ENCODE results near the gene PAF1. TPM values are rescaled to one million over a fixed set of nuclear protein-coding genes. Genes with fewer than 3 reads are reported as not detected.

The PAF1 gene
- total and polyA plus RNA-seq, 2 of the 13 experiments (the other 11 are each of a cell fraction or from before 2014, with no cell fraction given), result 30.2 to 31.1 TPM

DNA sequence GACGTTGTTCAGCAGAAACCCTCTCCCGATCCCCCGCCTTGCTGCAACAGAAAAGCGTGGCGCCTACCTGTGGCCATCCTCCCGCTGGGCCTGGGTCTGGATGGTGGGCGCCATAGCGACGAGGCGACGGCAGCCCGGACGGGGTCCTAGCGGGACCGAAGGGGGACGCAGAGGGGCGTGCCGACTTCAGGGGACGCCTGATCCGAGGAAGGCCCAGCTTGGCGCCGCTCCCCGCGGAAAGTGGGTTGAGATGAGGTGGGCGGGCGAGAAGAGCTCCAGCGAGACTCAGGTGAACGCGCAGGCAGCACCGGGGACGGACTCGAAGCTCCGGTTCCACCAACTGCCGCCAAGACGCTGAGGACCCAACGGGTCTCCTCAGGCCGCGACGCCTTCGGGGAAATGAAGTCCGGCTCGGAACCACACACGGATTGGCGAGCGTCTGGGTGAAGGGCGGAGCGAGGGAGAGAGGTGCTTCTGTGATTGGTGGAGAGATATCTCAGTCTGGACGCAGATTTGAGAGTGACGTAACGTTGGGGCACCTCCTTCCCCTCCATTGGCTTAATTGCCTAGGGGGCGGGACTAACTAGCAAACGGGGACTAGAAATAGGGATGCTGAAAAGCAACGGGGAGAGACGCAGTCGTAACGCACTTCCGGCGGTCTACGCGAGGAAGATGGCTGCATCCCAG, at the start of gene PAF1, which contains the start of gene MED29 (continued):
- TF ChIP-seq, protein P1, sequence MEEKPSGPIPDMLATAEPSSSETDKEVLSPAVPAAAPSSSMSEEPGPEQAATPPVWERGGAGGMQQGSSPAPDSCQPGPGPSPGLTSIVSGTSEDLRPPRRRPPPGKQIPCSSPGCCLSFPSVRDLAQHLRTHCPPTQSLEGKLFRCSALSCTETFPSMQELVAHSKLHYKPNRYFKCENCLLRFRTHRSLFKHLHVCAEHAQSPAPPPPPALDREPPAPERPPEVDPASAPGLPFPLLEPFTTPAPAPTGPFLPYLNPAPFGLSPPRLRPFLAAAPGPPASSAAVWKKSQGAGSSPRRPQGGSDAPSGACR (CRISPR knock-in tag; IDR thresholded peaks at IDR 0.05), result peak; percentile 51; the same call in 1 of the 2 replicates
- TF ChIP-seq ARHGAP35 (CRISPR knock-in tag; IDR thresholded peaks at IDR 0.05; ENCODE audit: borderline replicate concordance) (peak; percentile 82; the same call in 1 of the 2 replicates), JDP2 (CRISPR knock-in tag; IDR thresholded peaks at IDR 0.05; ENCODE audit: borderline replicate concordance) (no peak), ZNF646 (CRISPR knock-in tag; IDR thresholded peaks at IDR 0.05) (no peak), DR1 (CRISPR knock-in tag; IDR thresholded peaks at IDR 0.05) (peak; percentile 99), KAT2B (IDR thresholded peaks at IDR 0.05; ENCODE audit: borderline replicate concordance, low read depth, low read length) (no peak), SNAI1 (CRISPR knock-in tag; IDR thresholded peaks at IDR 0.05; ENCODE audit: borderline replicate concordance) (no peak), PHF21A (CRISPR knock-in tag; IDR thresholded peaks at IDR 0.05) (peak; percentile 73; the same call in 1 of the 2 replicates), ZNF556 (CRISPR knock-in tag; IDR thresholded peaks at IDR 0.05; ENCODE audit: borderline replicate concordance) (no peak; the same call in 1 of the 2 replicates), EED (CRISPR knock-in tag; IDR thresholded peaks at IDR 0.05) (peak; percentile 91; the same call in 1 of the 2 replicates)
- TF ChIP-seq, protein P2, sequence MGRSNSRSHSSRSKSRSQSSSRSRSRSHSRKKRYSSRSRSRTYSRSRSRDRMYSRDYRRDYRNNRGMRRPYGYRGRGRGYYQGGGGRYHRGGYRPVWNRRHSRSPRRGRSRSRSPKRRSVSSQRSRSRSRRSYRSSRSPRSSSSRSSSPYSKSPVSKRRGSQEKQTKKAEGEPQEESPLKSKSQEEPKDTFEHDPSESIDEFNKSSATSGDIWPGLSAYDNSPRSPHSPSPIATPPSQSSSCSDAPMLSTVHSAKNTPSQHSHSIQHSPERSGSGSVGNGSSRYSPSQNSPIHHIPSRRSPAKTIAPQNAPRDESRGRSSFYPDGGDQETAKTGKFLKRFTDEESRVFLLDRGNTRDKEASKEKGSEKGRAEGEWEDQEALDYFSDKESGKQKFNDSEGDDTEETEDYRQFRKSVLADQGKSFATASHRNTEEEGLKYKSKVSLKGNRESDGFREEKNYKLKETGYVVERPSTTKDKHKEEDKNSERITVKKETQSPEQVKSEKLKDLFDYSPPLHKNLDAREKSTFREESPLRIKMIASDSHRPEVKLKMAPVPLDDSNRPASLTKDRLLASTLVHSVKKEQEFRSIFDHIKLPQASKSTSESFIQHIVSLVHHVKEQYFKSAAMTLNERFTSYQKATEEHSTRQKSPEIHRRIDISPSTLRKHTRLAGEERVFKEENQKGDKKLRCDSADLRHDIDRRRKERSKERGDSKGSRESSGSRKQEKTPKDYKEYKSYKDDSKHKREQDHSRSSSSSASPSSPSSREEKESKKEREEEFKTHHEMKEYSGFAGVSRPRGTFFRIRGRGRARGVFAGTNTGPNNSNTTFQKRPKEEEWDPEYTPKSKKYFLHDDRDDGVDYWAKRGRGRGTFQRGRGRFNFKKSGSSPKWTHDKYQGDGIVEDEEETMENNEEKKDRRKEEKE (IDR thresholded peaks at IDR 0.05), result no peak
- TF ChIP-seq, protein P3, sequence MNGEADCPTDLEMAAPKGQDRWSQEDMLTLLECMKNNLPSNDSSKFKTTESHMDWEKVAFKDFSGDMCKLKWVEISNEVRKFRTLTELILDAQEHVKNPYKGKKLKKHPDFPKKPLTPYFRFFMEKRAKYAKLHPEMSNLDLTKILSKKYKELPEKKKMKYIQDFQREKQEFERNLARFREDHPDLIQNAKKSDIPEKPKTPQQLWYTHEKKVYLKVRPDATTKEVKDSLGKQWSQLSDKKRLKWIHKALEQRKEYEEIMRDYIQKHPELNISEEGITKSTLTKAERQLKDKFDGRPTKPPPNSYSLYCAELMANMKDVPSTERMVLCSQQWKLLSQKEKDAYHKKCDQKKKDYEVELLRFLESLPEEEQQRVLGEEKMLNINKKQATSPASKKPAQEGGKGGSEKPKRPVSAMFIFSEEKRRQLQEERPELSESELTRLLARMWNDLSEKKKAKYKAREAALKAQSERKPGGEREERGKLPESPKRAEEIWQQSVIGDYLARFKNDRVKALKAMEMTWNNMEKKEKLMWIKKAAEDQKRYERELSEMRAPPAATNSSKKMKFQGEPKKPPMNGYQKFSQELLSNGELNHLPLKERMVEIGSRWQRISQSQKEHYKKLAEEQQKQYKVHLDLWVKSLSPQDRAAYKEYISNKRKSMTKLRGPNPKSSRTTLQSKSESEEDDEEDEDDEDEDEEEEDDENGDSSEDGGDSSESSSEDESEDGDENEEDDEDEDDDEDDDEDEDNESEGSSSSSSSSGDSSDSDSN (CRISPR knock-in tag; IDR thresholded peaks at IDR 0.05), result peak; percentile 51
- TF ChIP-seq, protein P4, sequence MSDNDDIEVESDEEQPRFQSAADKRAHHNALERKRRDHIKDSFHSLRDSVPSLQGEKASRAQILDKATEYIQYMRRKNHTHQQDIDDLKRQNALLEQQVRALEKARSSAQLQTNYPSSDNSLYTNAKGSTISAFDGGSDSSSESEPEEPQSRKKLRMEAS (IDR thresholded peaks at IDR 0.05), result peak; percentile 57
- TF ChIP-seq, protein P5, sequence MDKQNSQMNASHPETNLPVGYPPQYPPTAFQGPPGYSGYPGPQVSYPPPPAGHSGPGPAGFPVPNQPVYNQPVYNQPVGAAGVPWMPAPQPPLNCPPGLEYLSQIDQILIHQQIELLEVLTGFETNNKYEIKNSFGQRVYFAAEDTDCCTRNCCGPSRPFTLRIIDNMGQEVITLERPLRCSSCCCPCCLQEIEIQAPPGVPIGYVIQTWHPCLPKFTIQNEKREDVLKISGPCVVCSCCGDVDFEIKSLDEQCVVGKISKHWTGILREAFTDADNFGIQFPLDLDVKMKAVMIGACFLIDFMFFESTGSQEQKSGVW (CRISPR knock-in tag; IDR thresholded peaks at IDR 0.05; ENCODE audit: borderline replicate concordance), result no peak

All from HepG2 (cell line).